ENCODE data around the gene TUBGCP5. TPM values are rescaled to one million over a fixed set of nuclear protein-coding genes. Genes with fewer than 3 reads are reported as not detected.
A peak's percentile ranks its signal among the peaks of the same experiment; 100 is the strongest.

The TUBGCP5 gene
- total RNA-seq, 4 donors from 2014 or later, result 8.1 to 18.3 (median 14.1) TPM

- TF ChIP-seq CTCF (IDR thresholded peaks at IDR 0.05) (no peak), POLR2A (IDR thresholded peaks at IDR 0.05; ENCODE audit: low read depth) (peak; percentile 14), POLR2AphosphoS5 (IDR thresholded peaks at IDR 0.05) (peak; percentile 62 to 66)
- WGBS, result under 1% methylated on average over 44 of the region's 93 CpGs
- peak within 1 kb of the TSS; percentile 77 to 98 (median 85) for H3K4me3 ChIP-seq
- H3K9me3 ChIP-seq, result no peaks in the 10 kb centered on the region
- H3K36me3 ChIP-seq, result no peaks in the 10 kb centered on the region
- DNase-seq (ENCODE audit: extremely low spot score), result no peak
- peak within 1 kb of the TSS; percentile 76 to 91 (median 85) for H3K27ac ChIP-seq (replicated peaks in 1 of 4)
- H3K27me3 ChIP-seq, result no peaks in the 10 kb centered on the region
- peaks cover 10 to 26% (median 21%) of the 10 kb centered on the region in 4 donors for H3K4me1 ChIP-seq
- intact Hi-C loops (cut with DNase I), result loop anchor here (2.0 kb wide), 1 partner anchor 56 kb away; no protein-coding TSS in a partner anchor
These were observed 58.9 kb downstream of the TUBGCP5 start, which contains the start of gene CYFIP1 for GRCh38 chr15:22980189-22981050. CYFIP1 (minus strand) TSS chr15:22980368; CDS start chr15:22947285, 33,083 bp downstream.

GRCh38 chr15:22979238-22980188 lies 59.9 kb downstream of the TUBGCP5 start:
- no peaks in the 10 kb centered on the region for H3K27me3 ChIP-seq
- no peak for TF ChIP-seq EP300 (IDR thresholded peaks at IDR 0.05)
- no peak for DNase-seq (ENCODE audit: extremely low spot score)
- WGBS, result 0% methylated on average over 44 of the region's 88 CpGs
- no peaks in the 10 kb centered on the region for H3K36me3 ChIP-seq
- H3K4me3 ChIP-seq, result peak overlapping the region; percentile 77 to 98 (median 85)
- H3K4me1 ChIP-seq, result peaks cover 10 to 27% (median 23%) of the 10 kb centered on the region in 4 donors
- H3K9me3 ChIP-seq, result no peaks in the 10 kb centered on the region
- peak overlapping the region; percentile 76 to 91 (median 85) for H3K27ac ChIP-seq (replicated peaks in 1 of 4)
- intact Hi-C loops (cut with DNase I), result loop anchor here (2.0 kb wide), 1 partner anchor 57 kb away; no protein-coding TSS in a partner anchor

- Histone ChIP-seq H3K27me3 (no peaks in the 10 kb centered on the region), H3K4me1 (peaks cover 10 to 30% (median 24%) of the 10 kb centered on the region in 4 donors), H3K27ac (replicated peaks in 1 of 4) (peak overlapping the region in 1 of 4 donors; percentile 91), H3K9me3 (no peaks in the 10 kb centered on the region), H3K4me3 (peak overlapping the region; percentile 77 to 98 (median 85)), H3K36me3 (no peaks in the 10 kb centered on the region)
- intact Hi-C loops (cut with DNase I), result no loop called here
- 18% methylated on average over 18 of the region's 22 CpGs for WGBS
- TF ChIP-seq CTCF (IDR thresholded peaks at IDR 0.05) (no peak), POLR2A (IDR thresholded peaks at IDR 0.05; ENCODE audit: low read depth) (no peak), POLR2AphosphoS5 (IDR thresholded peaks at IDR 0.05) (no peak), EP300 (IDR thresholded peaks at IDR 0.05) (no peak)
- DNase-seq (ENCODE audit: extremely low spot score), result no peak
These were observed 60.6 kb downstream of the TUBGCP5 start for GRCh38 chr15:22978691-22979237.

- intact Hi-C loops (cut with DNase I), result no loop called here
These were observed 64.6 kb downstream of the TUBGCP5 start for GRCh38 chr15:22974745-22975144.

More at GRCh38 chr15:22974745-22975144, 64.6 kb downstream of the TUBGCP5 start:
- Histone ChIP-seq H3K27me3 (no peaks in the 10 kb centered on the region), H3K4me1 (peaks cover 7 to 30% (median 18%) of the 10 kb centered on the region in 4 donors), H3K27ac (replicated peaks in 1 of 4) (no peak overlapping the region), H3K36me3 (no peaks in the 10 kb centered on the region), H3K9me3 (no peaks in the 10 kb centered on the region), H3K4me3 (no peak overlapping the region)
- WGBS, result 66% methylated on average over 4 of the region's 4 CpGs
- TF ChIP-seq CTCF (IDR thresholded peaks at IDR 0.05), result no peak
- no peak for TF ChIP-seq POLR2A (IDR thresholded peaks at IDR 0.05; ENCODE audit: low read depth)
- no peak for TF ChIP-seq POLR2AphosphoS5 (IDR thresholded peaks at IDR 0.05)
- TF ChIP-seq EP300 (IDR thresholded peaks at IDR 0.05), result no peak
- DNase-seq (ENCODE audit: extremely low spot score), result no peak
